Omental fat pad (tissue), 4 donors: ENCODE data around the gene PRDM5. TPM values are rescaled to one million over a fixed set of nuclear protein-coding genes. Genes with fewer than 3 reads are reported as not detected.

ENCODE experiments used
- ATAC-seq: fragments of 150-250 bp; one replicate; pipeline ENCODE4 v1.9.1; 2016; ENCODE audit warnings: mild to moderate bottlenecking, moderate library complexity; ENCODE audit not compliant: low FRiP score
- DNase-seq: peaks from one replicate; pipeline ENCODE4 v3.0.0-alpha.2; 2019; ENCODE audit warnings: low spot score
- CTCF ChIP-seq, 3 donors: fragments of 450-650 bp; IDR thresholded peaks; one replicate each; pipeline ENCODE4 v1.5.1; 2016 to 2017; ENCODE audit warnings: antibody characterized with exemption in 3 of 3, mild to moderate bottlenecking in 3 of 3, moderate library complexity in 2 of 3
- total RNA-seq, 4 donors: library from RNA; depleted of rRNA; stranded (reverse); fragments of >200 nt; gene quantifications; one replicate each; pipeline ENCODE4 v1.1.0, GENCODE V29; 2016

Gene PRDM5
- total RNA-seq, 4 donors from 2014 or later = 6.0 to 18.8 (median 12.0) TPM

- ATAC-seq (no peak), DNase-seq (no peak)
- TF ChIP-seq CTCF (IDR thresholded peaks at IDR 0.05) = no peak
Observed at GRCh38 chr4:120680647-120681228, 241.8 kb downstream of the PRDM5 start.

- DNase-seq = no peak
- no peak for ATAC-seq
- no peak for TF ChIP-seq CTCF (IDR thresholded peaks at IDR 0.05)
Observed at GRCh38 chr4:120673696-120674095, 248.8 kb downstream of the PRDM5 start.

GRCh38 chr4:120672558-120673147 is 249.9 kb downstream of the PRDM5 start:
- no peak for DNase-seq
- no peak for TF ChIP-seq CTCF (IDR thresholded peaks at IDR 0.05)
- ATAC-seq = no peak

GRCh38 chr4:120672076-120672475 is 250.4 kb downstream of the PRDM5 start:
- ATAC-seq = no peak
- no peak for DNase-seq
- no peak for TF ChIP-seq CTCF (IDR thresholded peaks at IDR 0.05)

GRCh38 chr4:120671538-120671937 is 251.0 kb downstream of the PRDM5 start:
- no peak for DNase-seq
- no peak for ATAC-seq
- TF ChIP-seq CTCF (IDR thresholded peaks at IDR 0.05) = no peak

- no peak for TF ChIP-seq CTCF (IDR thresholded peaks at IDR 0.05)
- no peak for ATAC-seq
- DNase-seq = no peak
Observed at GRCh38 chr4:120667102-120667501, 255.4 kb downstream of the PRDM5 start.

- TF ChIP-seq CTCF (IDR thresholded peaks at IDR 0.05) = no peak
- no peak for ATAC-seq
- DNase-seq = no peak
Observed at GRCh38 chr4:120664851-120665250, 257.7 kb downstream of the PRDM5 start.
